ENCODE data around the gene RIPK3. TPM values are rescaled to one million over a fixed set of nuclear protein-coding genes. Genes with fewer than 3 reads are reported as not detected.

Gene RIPK3
- total and polyA plus RNA-seq, 12 donors = 1.7 to 7.1 (median 3.5) TPM

- peak overlapping the region; percentile 16 to 67 (median 54) for H3K4me3 ChIP-seq
- peak overlapping the region in 7 of 10 donors; percentile 13 to 91 (median 66) for H3K27ac ChIP-seq
- peaks cover 0 to 48% (median 26%) of the 10 kb centered on the region in 7 donors for H3K27me3 ChIP-seq
- intact Hi-C loops (cut with DNase I) = no loop called here
- no peaks in the 10 kb centered on the region for H3K9me3 ChIP-seq
- DNase-seq (no peak), ATAC-seq (no peak)
- TF ChIP-seq, protein P1, sequence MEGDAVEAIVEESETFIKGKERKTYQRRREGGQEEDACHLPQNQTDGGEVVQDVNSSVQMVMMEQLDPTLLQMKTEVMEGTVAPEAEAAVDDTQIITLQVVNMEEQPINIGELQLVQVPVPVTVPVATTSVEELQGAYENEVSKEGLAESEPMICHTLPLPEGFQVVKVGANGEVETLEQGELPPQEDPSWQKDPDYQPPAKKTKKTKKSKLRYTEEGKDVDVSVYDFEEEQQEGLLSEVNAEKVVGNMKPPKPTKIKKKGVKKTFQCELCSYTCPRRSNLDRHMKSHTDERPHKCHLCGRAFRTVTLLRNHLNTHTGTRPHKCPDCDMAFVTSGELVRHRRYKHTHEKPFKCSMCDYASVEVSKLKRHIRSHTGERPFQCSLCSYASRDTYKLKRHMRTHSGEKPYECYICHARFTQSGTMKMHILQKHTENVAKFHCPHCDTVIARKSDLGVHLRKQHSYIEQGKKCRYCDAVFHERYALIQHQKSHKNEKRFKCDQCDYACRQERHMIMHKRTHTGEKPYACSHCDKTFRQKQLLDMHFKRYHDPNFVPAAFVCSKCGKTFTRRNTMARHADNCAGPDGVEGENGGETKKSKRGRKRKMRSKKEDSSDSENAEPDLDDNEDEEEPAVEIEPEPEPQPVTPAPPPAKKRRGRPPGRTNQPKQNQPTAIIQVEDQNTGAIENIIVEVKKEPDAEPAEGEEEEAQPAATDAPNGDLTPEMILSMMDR (IDR thresholded peaks at IDR 0.05) = no peak
- WGBS, 2 donors = 68 to 75% methylated on average over 14 of the region's 14 CpGs
- H3K36me3 ChIP-seq = peaks cover 0 to 26% (median 0%) of the 10 kb centered on the region in 9 donors
- H3K4me1 ChIP-seq = peaks cover 8 to 54% (median 35%) of the 10 kb centered on the region in 9 donors
These were observed 948 bp downstream of the RIPK3 start for GRCh38 chr14:24338843-24339242.

GRCh38 chr14:24337824-24338175, 2.0 kb downstream of the RIPK3 start:
- no peak overlapping the region for H3K27ac ChIP-seq
- TF ChIP-seq, protein P1 (IDR thresholded peaks at IDR 0.05) = no peak
- peaks cover 0 to 26% (median 0%) of the 10 kb centered on the region in 9 donors for H3K36me3 ChIP-seq
- intact Hi-C loops (cut with DNase I) = no loop called here
- no peak overlapping the region for H3K4me3 ChIP-seq
- 92 to 96% methylated on average over 8 of the region's 8 CpGs for WGBS, 2 donors
- H3K27me3 ChIP-seq = peaks cover 0 to 56% (median 26%) of the 10 kb centered on the region in 7 donors
- ATAC-seq = no peak
- DNase-seq = no peak
- no peaks in the 10 kb centered on the region for H3K9me3 ChIP-seq
- H3K4me1 ChIP-seq = peaks cover 8 to 65% (median 42%) of the 10 kb centered on the region in 9 donors

GRCh38 chr14:24337144-24337823, 2.5 kb downstream of the RIPK3 start:
- DNase-seq (no peak), ATAC-seq (no peak)
- TF ChIP-seq, protein P1 (IDR thresholded peaks at IDR 0.05) = no peak
- Histone ChIP-seq H3K27ac (no peak overlapping the region), H3K4me3 (no peak overlapping the region), H3K27me3 (peaks cover 0 to 59% (median 26%) of the 10 kb centered on the region in 7 donors), H3K36me3 (peaks cover 0 to 30% (median 0%) of the 10 kb centered on the region in 9 donors), H3K9me3 (no peaks in the 10 kb centered on the region), H3K4me1 (peaks cover 12 to 70% (median 47%) of the 10 kb centered on the region in 9 donors)
- 91 to 93% methylated on average over 7 of the region's 7 CpGs for WGBS, 2 donors
- intact Hi-C loops (cut with DNase I) = no loop called here

DNA sequence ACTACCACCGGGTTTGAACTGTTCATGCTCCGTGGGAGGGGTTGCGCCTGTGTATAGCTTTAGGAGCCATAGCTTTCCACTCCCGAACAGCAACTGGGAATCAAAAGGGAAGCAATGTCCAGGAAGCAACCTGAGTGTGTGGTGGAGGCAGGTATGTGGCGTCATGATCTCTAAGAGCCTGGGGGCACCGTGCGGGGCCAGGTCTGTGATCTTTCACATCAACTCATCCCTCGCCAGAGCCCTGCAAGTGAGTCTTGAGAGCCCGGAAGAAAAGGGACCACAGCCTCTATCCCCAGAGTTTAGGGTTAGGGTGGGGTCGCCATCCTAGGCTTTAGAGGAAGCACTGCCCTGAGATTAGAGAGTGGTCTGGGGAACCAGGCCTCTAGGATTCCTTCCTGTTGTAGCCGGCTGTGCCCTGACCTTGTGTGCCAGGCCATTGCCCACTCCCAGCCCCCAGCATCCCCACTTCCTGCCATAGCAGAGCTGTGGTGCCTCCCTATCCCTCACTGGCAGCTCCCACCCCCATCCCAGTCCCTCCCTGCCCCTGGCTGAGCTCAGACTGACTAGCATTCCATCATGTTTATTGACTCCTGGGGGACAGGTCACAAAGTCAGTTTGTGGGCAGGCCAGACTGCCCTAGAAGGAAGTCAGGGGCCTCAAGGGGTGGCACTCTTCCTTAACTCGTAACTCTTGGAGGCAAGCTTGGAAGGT, 4.2 kb downstream of the RIPK3 start:
- Histone ChIP-seq H3K27ac (peak overlapping the region; percentile 86 to 98 (median 94)), H3K36me3 (peaks cover 0 to 38% (median 0%) of the 10 kb centered on the region in 9 donors), H3K4me3 (peak overlapping the region in 9 of 10 donors; percentile 63 to 88 (median 70)), H3K9me3 (no peaks in the 10 kb centered on the region), H3K27me3 (peaks cover 0 to 59% (median 26%) of the 10 kb centered on the region in 7 donors), H3K4me1 (peaks cover 12 to 83% (median 56%) of the 10 kb centered on the region in 9 donors)
- no peak for ATAC-seq
- 66 to 67% methylated on average over 12 of the region's 12 CpGs for WGBS, 2 donors
- no peak for DNase-seq
- TF ChIP-seq, protein P1 (IDR thresholded peaks at IDR 0.05) = no peak
- intact Hi-C loops (cut with DNase I) = loop anchor here in 5 of 10 donors (1.0 to 2.0 kb wide), 3 partner anchors 31 to 101 kb away; no protein-coding TSS in a partner anchor

All from heart right ventricle (tissue), 16 donors.